ENCODE measurements around the gene DNAJC11.
"Not testable (repeated sequence)": the region's sequence is repeated elsewhere in the genome, so short reads cannot be mapped to it uniquely, and the experiment has no call there.

Gene DNAJC11

GRCh38 chr1:6695868-6696267, 5.7 kb downstream of the DNAJC11 start:
- no peak for FAIRE-seq

GRCh38 chr1:6694121-6694713, 7.4 kb downstream of the DNAJC11 start:
- no peak for FAIRE-seq

GRCh38 chr1:6692956-6693355, 8.7 kb downstream of the DNAJC11 start:
- no peak for FAIRE-seq

- no peak for FAIRE-seq
Observed at GRCh38 chr1:6691507-6691906, 10.1 kb downstream of the DNAJC11 start.

GRCh38 chr1:6690186-6690585, 11.4 kb downstream of the DNAJC11 start:
- no peak for FAIRE-seq

GRCh38 chr1:6688757-6689156, 12.9 kb downstream of the DNAJC11 start:
- no peak for FAIRE-seq

- no peak for FAIRE-seq
Observed at GRCh38 chr1:6688001-6688400, 13.6 kb downstream of the DNAJC11 start.

GRCh38 chr1:6686294-6686693, 15.3 kb downstream of the DNAJC11 start:
- FAIRE-seq = no peak

- FAIRE-seq = no peak
Observed at GRCh38 chr1:6685381-6685780, 16.2 kb downstream of the DNAJC11 start.

- no peak for FAIRE-seq
Observed at GRCh38 chr1:6683434-6683833, 18.2 kb downstream of the DNAJC11 start.

- no peak for FAIRE-seq
Observed at GRCh38 chr1:6675941-6676340, 25.7 kb downstream of the DNAJC11 start.

GRCh38 chr1:6674771-6675170, 26.8 kb downstream of the DNAJC11 start:
- FAIRE-seq = no peak

- FAIRE-seq = no peak
Observed at GRCh38 chr1:6673816-6674398, 27.7 kb downstream of the DNAJC11 start.

GRCh38 chr1:6672558-6672957, 29.1 kb downstream of the DNAJC11 start:
- no peak for FAIRE-seq

GRCh38 chr1:6668503-6668902, 33.1 kb downstream of the DNAJC11 start:
- no peak for FAIRE-seq

- FAIRE-seq = no peak
Observed at GRCh38 chr1:6667139-6667538, 34.5 kb downstream of the DNAJC11 start.

- no peak for FAIRE-seq
Observed at GRCh38 chr1:6666696-6667095, 34.9 kb downstream of the DNAJC11 start.

GRCh38 chr1:6662468-6662867, 39.1 kb downstream of the DNAJC11 start:
- FAIRE-seq = not testable (repeated sequence)

- no peak for FAIRE-seq
Observed at GRCh38 chr1:6660415-6661049, 41.1 kb downstream of the DNAJC11 start.

GRCh38 chr1:6658359-6659060, 43.1 kb downstream of the DNAJC11 start:
- FAIRE-seq = no peak

- FAIRE-seq = no peak
Observed at GRCh38 chr1:6657138-6657537, 44.5 kb downstream of the DNAJC11 start.

- FAIRE-seq = no peak
Observed at GRCh38 chr1:6653436-6654290, 48.0 kb downstream of the DNAJC11 start.

- FAIRE-seq = no peak
Observed at GRCh38 chr1:6652986-6653385, 48.6 kb downstream of the DNAJC11 start.
